ENCODE results near the gene RNF113B.

RNF113B gene

DNA sequence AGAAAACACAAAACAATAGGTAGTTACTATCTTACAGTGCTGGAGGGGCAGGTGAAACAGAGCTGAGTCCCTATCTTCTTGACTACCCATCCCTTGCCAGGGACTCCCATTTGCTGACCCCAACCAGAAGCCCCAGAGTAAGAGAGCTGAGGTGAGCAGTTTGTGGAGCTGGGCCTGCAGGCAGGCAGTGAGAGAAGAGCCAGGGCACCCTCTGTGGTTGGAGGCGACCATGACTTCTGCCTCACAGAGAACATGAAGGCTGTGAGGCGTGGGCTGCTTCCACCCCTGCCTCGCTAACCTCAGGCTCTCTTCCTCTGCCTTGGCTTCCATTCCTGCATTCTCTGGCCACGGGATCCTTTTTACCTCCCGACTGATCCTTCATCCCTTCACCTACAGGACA is 47.5 kb upstream of the RNF113B start:
- Histone ChIP-seq H3K9me2 (replicated peaks; ENCODE audit: control insufficient read depth, low read length) (no peaks in the 10 kb centered on the region), H3K4me1 (ENCODE audit: control insufficient read depth, low read length) (no peaks in the 10 kb centered on the region), H3K4me2 (ENCODE audit: low read length) (no peak overlapping the region), H3K36me3 (ENCODE audit: control insufficient read depth, low read length) (no peaks in the 10 kb centered on the region), H4K20me1 (ENCODE audit: control insufficient read depth, insufficient read depth, low read depth, low read length) (no peaks in the 10 kb centered on the region), H3K9me3 (ENCODE audit: control insufficient read depth, insufficient read depth, low read length) (no peaks in the 10 kb centered on the region), H3K4me3 (ENCODE audit: low read length) (no peak overlapping the region), H3K27me3 (ENCODE audit: control insufficient read depth, low read length) (no peaks in the 10 kb centered on the region), H3K27ac (ENCODE audit: low read depth, low read length) (no peak overlapping the region), H3F3A (ENCODE audit: control insufficient read depth, insufficient read depth) (no peaks in the 10 kb centered on the region), H3K79me2 (ENCODE audit: control insufficient read depth, low read length) (no peaks in the 10 kb centered on the region)
- no peak for TF ChIP-seq EZH2phosphoT487 (IDR thresholded peaks at IDR 0.05; ENCODE audit: borderline replicate concordance, low read length)
- TF ChIP-seq, protein P1, sequence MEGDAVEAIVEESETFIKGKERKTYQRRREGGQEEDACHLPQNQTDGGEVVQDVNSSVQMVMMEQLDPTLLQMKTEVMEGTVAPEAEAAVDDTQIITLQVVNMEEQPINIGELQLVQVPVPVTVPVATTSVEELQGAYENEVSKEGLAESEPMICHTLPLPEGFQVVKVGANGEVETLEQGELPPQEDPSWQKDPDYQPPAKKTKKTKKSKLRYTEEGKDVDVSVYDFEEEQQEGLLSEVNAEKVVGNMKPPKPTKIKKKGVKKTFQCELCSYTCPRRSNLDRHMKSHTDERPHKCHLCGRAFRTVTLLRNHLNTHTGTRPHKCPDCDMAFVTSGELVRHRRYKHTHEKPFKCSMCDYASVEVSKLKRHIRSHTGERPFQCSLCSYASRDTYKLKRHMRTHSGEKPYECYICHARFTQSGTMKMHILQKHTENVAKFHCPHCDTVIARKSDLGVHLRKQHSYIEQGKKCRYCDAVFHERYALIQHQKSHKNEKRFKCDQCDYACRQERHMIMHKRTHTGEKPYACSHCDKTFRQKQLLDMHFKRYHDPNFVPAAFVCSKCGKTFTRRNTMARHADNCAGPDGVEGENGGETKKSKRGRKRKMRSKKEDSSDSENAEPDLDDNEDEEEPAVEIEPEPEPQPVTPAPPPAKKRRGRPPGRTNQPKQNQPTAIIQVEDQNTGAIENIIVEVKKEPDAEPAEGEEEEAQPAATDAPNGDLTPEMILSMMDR (IDR thresholded peaks at IDR 0.05; ENCODE audit: low read depth, low read length, poor library complexity, severe bottlenecking): no peak

GRCh38 chr13:98223741-98224140 is 46.7 kb upstream of the RNF113B start:
- Histone ChIP-seq H3K4me2 (ENCODE audit: low read length) (no peak overlapping the region), H3K27me3 (ENCODE audit: control insufficient read depth, low read length) (no peaks in the 10 kb centered on the region), H3K36me3 (ENCODE audit: control insufficient read depth, low read length) (no peaks in the 10 kb centered on the region), H3K4me3 (ENCODE audit: low read length) (no peak overlapping the region), H4K20me1 (ENCODE audit: control insufficient read depth, insufficient read depth, low read depth, low read length) (no peaks in the 10 kb centered on the region), H3K27ac (ENCODE audit: low read depth, low read length) (no peak overlapping the region), H3F3A (ENCODE audit: control insufficient read depth, insufficient read depth) (no peaks in the 10 kb centered on the region), H3K79me2 (ENCODE audit: control insufficient read depth, low read length) (no peaks in the 10 kb centered on the region), H3K9me2 (replicated peaks; ENCODE audit: control insufficient read depth, low read length) (no peaks in the 10 kb centered on the region), H3K4me1 (ENCODE audit: control insufficient read depth, low read length) (no peaks in the 10 kb centered on the region), H3K9me3 (ENCODE audit: control insufficient read depth, insufficient read depth, low read length) (no peaks in the 10 kb centered on the region)
- TF ChIP-seq, protein P1 (IDR thresholded peaks at IDR 0.05; ENCODE audit: low read depth, low read length, poor library complexity, severe bottlenecking): no peak
- no peak for TF ChIP-seq EZH2phosphoT487 (IDR thresholded peaks at IDR 0.05; ENCODE audit: borderline replicate concordance, low read length)

- Histone ChIP-seq H3K9me3 (ENCODE audit: control insufficient read depth, insufficient read depth, low read length) (no peaks in the 10 kb centered on the region), H3K27ac (ENCODE audit: low read depth, low read length) (no peak overlapping the region), H3K4me2 (ENCODE audit: low read length) (no peak overlapping the region), H3K9me2 (replicated peaks; ENCODE audit: control insufficient read depth, low read length) (no peaks in the 10 kb centered on the region), H3K4me1 (ENCODE audit: control insufficient read depth, low read length) (no peaks in the 10 kb centered on the region), H3K4me3 (ENCODE audit: low read length) (no peak overlapping the region), H4K20me1 (ENCODE audit: control insufficient read depth, insufficient read depth, low read depth, low read length) (no peaks in the 10 kb centered on the region), H3K27me3 (ENCODE audit: control insufficient read depth, low read length) (no peaks in the 10 kb centered on the region), H3F3A (ENCODE audit: control insufficient read depth, insufficient read depth) (no peaks in the 10 kb centered on the region), H3K36me3 (ENCODE audit: control insufficient read depth, low read length) (no peaks in the 10 kb centered on the region), H3K79me2 (ENCODE audit: control insufficient read depth, low read length) (no peaks in the 10 kb centered on the region)
- no peak for TF ChIP-seq EZH2phosphoT487 (IDR thresholded peaks at IDR 0.05; ENCODE audit: borderline replicate concordance, low read length)
- TF ChIP-seq, protein P1 (IDR thresholded peaks at IDR 0.05; ENCODE audit: low read depth, low read length, poor library complexity, severe bottlenecking): no peak
Observed at GRCh38 chr13:98222816-98223215, 45.7 kb upstream of the RNF113B start.

Data from DOHH2 (cell line).